T follicular helper cell (primary cell): ENCODE measurements around the gene SHOC1.
"Not testable (repeated sequence)": the region's sequence is repeated elsewhere in the genome, so short reads cannot be mapped to it uniquely, and the experiment has no call there.

Experiments
- DNase-seq: peaks from one replicate; pipeline ENCODE4 v3.0.0-alpha.2; 2020; ENCODE audit warnings: low read depth
- total RNA-seq, 2 experiments: gene quantifications; one replicate each; lab custom pipeline; 2026; lab: John Stamatoyannopoulos, UW

SHOC1 gene
- total RNA-seq: 0 to 0.09 reads per million in 2 experiments

- DNase-seq: no peak
These were observed at the start of gene SHOC1 for GRCh38 chr9:111794835-111795556. Gene SHOC1, minus strand, starts transcription at chr9:111794937. Its CDS starts 3,519 bp downstream, at chr9:111791418.

- no peak for DNase-seq
These were observed 49.2 kb upstream of the SHOC1 start for GRCh38 chr9:111843971-111844370.

- no peak for DNase-seq
These were observed 47.6 kb upstream of the SHOC1 start for GRCh38 chr9:111842313-111842712.

DNA sequence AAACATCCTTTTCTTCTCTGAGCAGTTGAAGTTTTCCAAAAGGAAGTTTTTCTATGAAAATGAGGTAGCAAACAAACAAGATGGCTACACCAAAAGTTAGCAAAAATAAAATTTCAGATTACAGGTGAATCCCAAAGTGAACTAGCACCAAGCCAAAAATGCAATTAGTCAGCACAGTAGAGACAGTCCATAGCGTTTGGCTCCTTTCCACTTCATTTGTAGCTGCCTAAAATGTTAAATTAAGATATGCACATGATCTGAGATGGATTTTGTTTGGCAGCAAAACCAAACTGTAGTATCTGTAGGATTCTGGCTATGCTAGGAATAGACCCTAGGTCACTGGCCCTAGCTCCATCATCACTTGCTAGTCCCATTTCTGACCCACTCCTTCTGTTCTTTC lies 45.7 kb upstream of the SHOC1 start:
- no peak for DNase-seq

- DNase-seq: no peak
These were observed 45.2 kb upstream of the SHOC1 start for GRCh38 chr9:111839987-111840386.

DNA sequence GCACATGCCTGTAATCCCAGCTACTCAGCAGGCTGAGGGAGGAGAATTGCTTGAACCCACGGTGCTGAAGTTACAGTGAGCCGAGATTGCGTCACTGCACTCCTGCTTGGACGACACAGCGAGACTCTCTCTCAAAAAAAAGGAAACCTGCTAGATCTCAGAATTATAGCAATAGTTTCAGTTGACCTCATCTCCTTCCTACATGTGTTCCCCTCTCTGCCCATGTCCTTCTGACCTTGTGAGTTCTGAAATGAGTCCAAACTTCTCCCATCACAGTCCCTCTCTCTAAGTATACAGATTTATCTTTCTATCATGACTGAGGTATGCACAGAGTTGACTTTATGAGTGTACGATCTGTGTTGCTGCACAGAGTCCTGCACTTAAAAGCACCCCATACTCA lies 44.6 kb upstream of the SHOC1 start:
- DNase-seq: no peak

DNA sequence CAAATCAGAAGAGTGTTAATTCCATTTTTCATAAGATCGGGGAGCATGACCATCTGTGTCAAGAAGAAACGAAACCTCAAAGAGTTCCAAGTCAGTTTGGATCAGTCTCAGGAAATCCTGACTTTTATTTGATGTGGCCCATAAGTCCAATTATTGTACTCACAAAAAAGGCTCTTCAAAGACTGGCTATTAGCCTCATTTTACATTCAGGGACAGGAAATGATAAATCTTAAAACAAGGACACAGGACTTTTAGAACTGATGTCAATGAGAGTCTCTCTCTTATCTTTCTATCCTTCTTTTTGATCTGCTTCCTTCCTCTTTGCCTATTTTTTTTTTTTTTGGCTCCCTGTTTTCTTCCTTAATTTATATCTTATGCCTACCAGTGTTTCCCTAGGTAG lies 43.7 kb upstream of the SHOC1 start:
- DNase-seq: no peak

GRCh38 chr9:111836311-111836710 lies 41.6 kb upstream of the SHOC1 start:
- no peak for DNase-seq

GRCh38 chr9:111833941-111834340 lies 39.2 kb upstream of the SHOC1 start:
- DNase-seq: no peak

DNA sequence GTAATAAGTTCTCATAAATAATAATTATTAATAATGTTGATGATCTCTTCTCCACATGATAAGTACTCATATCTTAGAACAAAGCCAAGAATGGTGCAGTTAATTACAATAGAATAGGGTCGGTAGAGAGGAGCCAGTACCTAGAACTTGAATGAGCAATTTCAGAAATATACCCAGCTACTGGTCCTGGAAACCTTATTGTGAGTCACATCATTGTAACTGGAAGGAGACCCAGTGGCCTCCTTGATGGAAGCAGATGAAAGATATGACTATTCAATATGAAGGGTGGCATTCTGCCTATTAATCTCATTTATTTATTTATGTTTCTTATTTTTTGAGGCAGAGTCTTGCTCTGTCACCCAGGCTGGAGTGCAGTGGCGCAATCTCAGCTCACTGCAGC lies 37.7 kb upstream of the SHOC1 start:
- DNase-seq: no peak

DNA sequence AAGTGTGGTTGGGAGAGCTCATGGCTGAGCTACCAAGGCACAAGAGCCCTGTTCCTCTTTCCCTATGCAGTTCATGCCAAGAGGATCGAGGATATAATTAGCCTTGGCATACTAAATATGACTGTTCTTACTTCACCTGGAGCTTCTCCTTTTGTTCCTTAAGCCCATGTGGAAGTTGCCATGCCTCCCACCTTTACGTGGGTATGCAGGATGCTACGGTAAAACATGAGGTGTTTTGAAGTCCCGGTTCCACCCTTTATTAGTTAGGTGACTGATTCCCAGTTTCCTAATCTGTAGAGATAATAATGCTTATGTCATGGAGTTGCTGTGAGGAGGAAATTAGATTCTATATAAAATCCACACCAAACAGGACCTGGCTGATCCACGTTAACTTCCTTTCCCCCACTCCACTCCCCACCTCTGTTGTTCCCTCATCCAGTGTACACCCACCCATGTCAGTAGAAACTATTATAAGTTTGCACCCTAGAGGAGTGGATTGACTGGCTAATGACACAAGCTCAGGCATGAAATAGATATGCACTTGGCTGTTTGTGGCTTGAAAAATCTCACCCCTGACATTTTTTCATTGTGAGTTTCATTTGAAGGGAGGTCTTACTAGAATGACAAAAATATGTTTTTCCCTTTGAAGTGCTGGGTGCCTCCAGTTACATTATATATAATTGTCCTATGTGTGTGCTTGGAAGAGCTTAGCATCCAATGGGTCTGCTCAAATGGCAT lies 36.8 kb upstream of the SHOC1 start:
- DNase-seq: no peak

DNA sequence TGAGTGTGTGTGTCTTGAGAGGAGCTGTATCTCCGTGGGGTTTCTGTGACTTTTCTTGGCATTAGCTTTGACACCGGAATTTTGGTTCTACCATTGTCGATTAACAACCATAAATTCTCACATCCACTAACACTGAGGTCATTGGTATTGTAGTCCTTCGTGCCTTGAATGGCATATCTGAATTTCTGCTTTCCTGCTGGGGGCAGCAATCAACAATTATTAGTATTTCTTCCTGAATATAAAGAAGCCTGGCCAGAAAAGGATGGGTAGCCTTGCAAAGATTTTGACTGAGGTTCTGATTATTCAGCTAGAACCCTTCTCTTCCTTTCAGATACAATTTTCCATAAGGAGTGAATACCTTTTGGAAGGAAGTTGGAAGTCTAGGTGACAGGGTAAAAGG lies 33.5 kb upstream of the SHOC1 start:
- DNase-seq: no peak

- DNase-seq: no peak
These were observed 30.9 kb upstream of the SHOC1 start for GRCh38 chr9:111825468-111826145.

- DNase-seq: no peak
These were observed 26.3 kb upstream of the SHOC1 start for GRCh38 chr9:111821006-111821528.

DNA sequence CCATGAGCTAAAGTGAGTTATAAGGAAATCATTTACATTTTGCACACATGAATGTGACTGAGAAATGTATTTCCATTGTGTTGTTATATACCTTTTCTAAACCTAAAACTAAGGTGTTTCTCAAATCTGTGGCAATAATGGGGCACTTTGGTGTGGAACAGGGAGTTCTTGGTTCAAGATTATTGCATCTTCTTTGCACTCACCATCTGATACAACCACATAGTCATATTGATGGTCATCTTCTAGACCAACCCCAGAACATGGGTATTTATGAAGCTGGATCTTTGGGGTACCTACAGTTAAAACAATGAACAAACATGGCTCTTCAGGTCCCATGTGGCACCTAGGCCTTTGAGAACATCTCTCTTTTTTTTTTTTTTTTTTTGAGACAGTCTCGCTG lies 24.6 kb upstream of the SHOC1 start:
- DNase-seq: no peak

DNA sequence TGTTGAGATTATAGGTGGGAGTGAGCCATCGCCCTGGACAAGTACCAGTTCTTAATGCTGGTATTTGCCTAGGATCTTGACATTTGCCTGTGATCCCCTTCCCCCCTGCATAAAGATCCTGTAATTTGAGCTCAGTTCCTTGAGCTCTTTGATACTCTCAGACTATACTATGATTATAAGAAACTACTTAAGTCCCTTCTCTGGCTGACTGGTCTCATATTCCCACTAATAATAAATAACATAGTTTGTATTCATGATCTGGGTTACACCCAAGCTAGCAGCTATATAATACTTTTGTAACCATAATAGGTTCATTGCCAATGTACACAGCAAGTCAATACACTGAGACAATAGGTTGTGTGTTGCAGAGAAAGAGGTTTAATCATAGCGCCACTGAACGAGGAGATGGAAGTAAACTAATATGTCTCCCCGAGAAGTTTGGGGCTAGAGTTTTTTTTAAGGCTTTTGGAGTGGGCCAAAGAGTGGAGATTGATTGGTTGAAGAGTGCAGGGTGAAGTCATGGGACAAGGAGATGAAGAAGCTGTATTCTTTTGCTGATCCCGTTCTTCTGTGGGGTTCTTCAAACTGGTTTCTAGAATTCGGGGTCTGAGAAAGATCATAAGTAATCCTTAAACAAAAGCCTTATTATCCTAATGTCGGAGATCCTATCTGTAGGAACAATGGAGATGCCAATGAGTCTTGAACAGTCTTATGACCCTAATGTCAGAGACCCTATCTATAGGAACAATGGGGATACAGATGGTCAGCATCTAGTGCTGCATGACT lies 20.7 kb upstream of the SHOC1 start:
- DNase-seq: no peak

- no peak for DNase-seq
These were observed 17.6 kb upstream of the SHOC1 start for GRCh38 chr9:111812337-111812736.

- DNase-seq: no peak
These were observed 16.2 kb upstream of the SHOC1 start for GRCh38 chr9:111810908-111811307.

DNA sequence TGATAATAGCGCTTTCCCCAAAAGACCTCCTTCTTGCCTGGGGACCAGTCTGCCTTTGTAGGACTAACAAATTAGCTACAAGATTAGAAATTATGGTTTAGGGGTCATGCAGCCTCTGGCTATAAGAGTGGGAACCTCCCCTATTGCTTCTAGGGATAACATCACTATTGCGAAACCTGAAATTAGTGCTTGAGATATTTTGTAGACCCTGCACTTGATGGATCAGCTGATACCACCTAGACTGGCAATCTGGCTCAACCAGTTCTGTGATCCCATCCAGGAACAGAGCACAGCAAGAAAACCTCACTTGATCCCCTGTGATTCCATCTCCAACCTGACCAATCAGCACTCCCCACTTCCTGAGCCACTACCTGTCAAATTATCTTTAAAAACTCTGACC lies 15.7 kb upstream of the SHOC1 start:
- DNase-seq: not testable (repeated sequence)

GRCh38 chr9:111807197-111807596 lies 12.5 kb upstream of the SHOC1 start:
- no peak for DNase-seq

DNA sequence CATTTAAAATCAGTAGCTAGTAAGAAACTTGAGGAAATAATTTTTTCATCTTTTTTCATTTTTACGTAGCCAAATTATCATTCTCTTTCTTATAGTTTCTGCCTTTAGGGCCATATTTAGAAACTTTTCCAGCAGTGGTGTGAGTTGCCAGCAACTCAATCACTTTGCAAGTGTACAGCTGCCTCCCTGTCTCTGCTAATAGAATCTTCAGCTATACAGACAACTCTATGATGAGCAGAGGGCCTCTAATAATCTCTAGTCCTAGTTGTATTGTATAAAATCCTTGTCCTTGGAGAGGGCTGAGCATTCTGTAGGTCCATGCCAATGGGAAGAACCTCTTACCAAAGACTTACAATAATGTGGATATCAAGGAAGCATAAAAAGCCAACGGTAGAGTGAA lies 11.5 kb upstream of the SHOC1 start:
- DNase-seq: no peak

- no peak for DNase-seq
These were observed 11.1 kb upstream of the SHOC1 start for GRCh38 chr9:111805830-111806241.
